Neural cell (in vitro differentiated cells): ENCODE measurements around the gene ANTXR1.

ENCODE experiments used
- EP300 ChIP-seq: fragments of 450-650 bp; conservative IDR thresholded peaks from 2 replicates; pipeline ENCODE4 v1.6.1; 2014; ENCODE audit warnings: antibody characterized with exemption, mild to moderate bottlenecking, moderate library complexity; ENCODE audit not compliant: poor library complexity, severe bottlenecking
- EZH2 ChIP-seq: fragments of 200-600, 300-800 bp; shearing (Covaris generic), sonication (generic); IDR thresholded peaks from 2 replicates; pipeline ENCODE4 v1.6.1; 2014; ENCODE audit warnings: antibody characterized with exemption, low read length, borderline replicate concordance, mild to moderate bottlenecking; ENCODE audit not compliant: insufficient read depth, poor library complexity, severe bottlenecking
- MXI1 ChIP-seq: fragments of 450-650 bp; conservative IDR thresholded peaks from 2 replicates; pipeline ENCODE4 v1.6.1; 2014; ENCODE audit warnings: antibody characterized with exemption, mild to moderate bottlenecking; ENCODE audit not compliant: poor library complexity, severe bottlenecking
- POLR2AphosphoS5 ChIP-seq: IDR thresholded peaks from 2 replicates; pipeline ENCODE4 v1.6.1; 2012
- RAD21 ChIP-seq: fragments of 450-650 bp; conservative IDR thresholded peaks from 2 replicates; pipeline ENCODE4 v1.6.1; 2014; ENCODE audit warnings: antibody characterized with exemption, mild to moderate bottlenecking, moderate library complexity
- SMC3 ChIP-seq: fragments of 450-650 bp; conservative IDR thresholded peaks from 2 replicates; pipeline ENCODE4 v1.6.1; 2014; ENCODE audit warnings: antibody characterized with exemption, mild to moderate bottlenecking, moderate library complexity; ENCODE audit not compliant: poor library complexity
- TF ChIP-seq, protein P1 (sequence below): fragments of 450-650 bp; IDR thresholded peaks from 2 replicates; pipeline ENCODE4 v1.5.1; 2014; ENCODE audit warnings: antibody characterized with exemption, mild to moderate bottlenecking, moderate library complexity; ENCODE audit not compliant: poor library complexity, severe bottlenecking
- TF ChIP-seq, protein P2 (sequence below): IDR thresholded peaks from 2 replicates; pipeline ENCODE4 v1.6.1; 2012; ENCODE audit warnings: borderline replicate concordance

DNA sequence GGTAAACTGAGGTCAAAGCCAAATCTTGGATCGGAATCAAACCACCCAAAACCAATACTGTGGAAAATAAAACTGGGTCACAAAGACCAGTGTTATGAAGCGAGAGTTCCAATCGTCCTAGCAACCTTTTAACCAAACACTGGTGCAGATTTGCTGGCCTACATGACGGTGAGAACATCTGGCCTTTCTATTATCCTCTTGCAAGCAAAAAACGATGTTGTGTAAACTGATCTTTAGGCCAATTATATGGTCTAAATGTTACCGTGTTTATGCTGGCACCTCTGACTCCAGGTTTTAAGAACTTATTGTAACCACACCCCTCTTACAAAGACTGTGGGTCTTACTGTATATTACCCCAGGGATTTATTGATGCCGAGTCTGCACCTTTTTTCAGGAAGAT, 228.1 kb downstream of the ANTXR1 start:
- TF ChIP-seq, protein P1, sequence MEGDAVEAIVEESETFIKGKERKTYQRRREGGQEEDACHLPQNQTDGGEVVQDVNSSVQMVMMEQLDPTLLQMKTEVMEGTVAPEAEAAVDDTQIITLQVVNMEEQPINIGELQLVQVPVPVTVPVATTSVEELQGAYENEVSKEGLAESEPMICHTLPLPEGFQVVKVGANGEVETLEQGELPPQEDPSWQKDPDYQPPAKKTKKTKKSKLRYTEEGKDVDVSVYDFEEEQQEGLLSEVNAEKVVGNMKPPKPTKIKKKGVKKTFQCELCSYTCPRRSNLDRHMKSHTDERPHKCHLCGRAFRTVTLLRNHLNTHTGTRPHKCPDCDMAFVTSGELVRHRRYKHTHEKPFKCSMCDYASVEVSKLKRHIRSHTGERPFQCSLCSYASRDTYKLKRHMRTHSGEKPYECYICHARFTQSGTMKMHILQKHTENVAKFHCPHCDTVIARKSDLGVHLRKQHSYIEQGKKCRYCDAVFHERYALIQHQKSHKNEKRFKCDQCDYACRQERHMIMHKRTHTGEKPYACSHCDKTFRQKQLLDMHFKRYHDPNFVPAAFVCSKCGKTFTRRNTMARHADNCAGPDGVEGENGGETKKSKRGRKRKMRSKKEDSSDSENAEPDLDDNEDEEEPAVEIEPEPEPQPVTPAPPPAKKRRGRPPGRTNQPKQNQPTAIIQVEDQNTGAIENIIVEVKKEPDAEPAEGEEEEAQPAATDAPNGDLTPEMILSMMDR = no peak
- TF ChIP-seq EZH2 (no peak), POLR2AphosphoS5 (no peak), SMC3 (no peak), RAD21 (no peak), EP300 (no peak), MXI1 (no peak)
- TF ChIP-seq, protein P2, sequence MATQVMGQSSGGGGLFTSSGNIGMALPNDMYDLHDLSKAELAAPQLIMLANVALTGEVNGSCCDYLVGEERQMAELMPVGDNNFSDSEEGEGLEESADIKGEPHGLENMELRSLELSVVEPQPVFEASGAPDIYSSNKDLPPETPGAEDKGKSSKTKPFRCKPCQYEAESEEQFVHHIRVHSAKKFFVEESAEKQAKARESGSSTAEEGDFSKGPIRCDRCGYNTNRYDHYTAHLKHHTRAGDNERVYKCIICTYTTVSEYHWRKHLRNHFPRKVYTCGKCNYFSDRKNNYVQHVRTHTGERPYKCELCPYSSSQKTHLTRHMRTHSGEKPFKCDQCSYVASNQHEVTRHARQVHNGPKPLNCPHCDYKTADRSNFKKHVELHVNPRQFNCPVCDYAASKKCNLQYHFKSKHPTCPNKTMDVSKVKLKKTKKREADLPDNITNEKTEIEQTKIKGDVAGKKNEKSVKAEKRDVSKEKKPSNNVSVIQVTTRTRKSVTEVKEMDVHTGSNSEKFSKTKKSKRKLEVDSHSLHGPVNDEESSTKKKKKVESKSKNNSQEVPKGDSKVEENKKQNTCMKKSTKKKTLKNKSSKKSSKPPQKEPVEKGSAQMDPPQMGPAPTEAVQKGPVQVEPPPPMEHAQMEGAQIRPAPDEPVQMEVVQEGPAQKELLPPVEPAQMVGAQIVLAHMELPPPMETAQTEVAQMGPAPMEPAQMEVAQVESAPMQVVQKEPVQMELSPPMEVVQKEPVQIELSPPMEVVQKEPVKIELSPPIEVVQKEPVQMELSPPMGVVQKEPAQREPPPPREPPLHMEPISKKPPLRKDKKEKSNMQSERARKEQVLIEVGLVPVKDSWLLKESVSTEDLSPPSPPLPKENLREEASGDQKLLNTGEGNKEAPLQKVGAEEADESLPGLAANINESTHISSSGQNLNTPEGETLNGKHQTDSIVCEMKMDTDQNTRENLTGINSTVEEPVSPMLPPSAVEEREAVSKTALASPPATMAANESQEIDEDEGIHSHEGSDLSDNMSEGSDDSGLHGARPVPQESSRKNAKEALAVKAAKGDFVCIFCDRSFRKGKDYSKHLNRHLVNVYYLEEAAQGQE = no peak
